KMS-11 (cell line): ENCODE measurements around the gene EEFSEC.

Source experiments
- H2AFZ ChIP-seq: fragments of 200-600 bp; sonication (generic); 2 replicates; pipeline ENCODE4 v1.6.1; 2016; ENCODE audit warnings: antibody characterized with exemption, mixed run types, low read depth
- H3K27ac ChIP-seq: fragments of 200-600 bp; sonication (generic); 2 replicates; pipeline ENCODE4 v1.6.1; 2016; ENCODE audit warnings: mild to moderate bottlenecking, mixed run types
- H3K27me3 ChIP-seq: fragments of 200-600 bp; sonication (generic); 2 replicates; pipeline ENCODE4 v1.6.1; 2017; ENCODE audit warnings: mild to moderate bottlenecking, low read depth, mixed run types, moderate library complexity; ENCODE audit not compliant: insufficient read depth
- H3K36me3 ChIP-seq: fragments of 200-600 bp; sonication (generic); 2 replicates; pipeline ENCODE4 v1.6.1; 2017; ENCODE audit warnings: mild to moderate bottlenecking, mixed run types; ENCODE audit not compliant: insufficient read depth
- H3K4me1 ChIP-seq: fragments of 200-600 bp; sonication (generic); 2 replicates; pipeline ENCODE4 v1.6.1; 2016; ENCODE audit warnings: mild to moderate bottlenecking, low read depth, mixed run types; ENCODE audit not compliant: poor library complexity, severe bottlenecking
- H3K4me2 ChIP-seq: fragments of 200-600 bp; sonication (generic); 2 replicates; pipeline ENCODE4 v1.7.0; 2016; ENCODE audit warnings: mild to moderate bottlenecking, mixed run types
- H3K4me3 ChIP-seq: fragments of 200-600 bp; sonication (generic); IDR thresholded peaks from 2 replicates; pipeline ENCODE4 v1.6.1; 2017; ENCODE audit warnings: low read depth, low read length, mixed read lengths; ENCODE audit not compliant: insufficient read depth
- H3K79me2 ChIP-seq: fragments of 200-600 bp; sonication (generic); 2 replicates; pipeline ENCODE4 v1.6.1; 2016; ENCODE audit warnings: low read depth, mixed run types; ENCODE audit not compliant: insufficient read depth
- H3K9ac ChIP-seq: fragments of 200-600 bp; sonication (generic); 2 replicates; pipeline ENCODE4 v1.6.1; 2016; ENCODE audit warnings: mild to moderate bottlenecking, mixed run types
- H4K20me1 ChIP-seq: fragments of 200-600 bp; sonication (generic); 2 replicates; pipeline ENCODE4 v1.6.1; 2016; ENCODE audit warnings: mild to moderate bottlenecking, mixed run types; ENCODE audit not compliant: insufficient read depth
- TF ChIP-seq, protein P1 (sequence below): fragments of 200-600 bp; sonication (generic); conservative IDR thresholded peaks from 2 replicates; pipeline ENCODE4 v1.6.1; 2017; ENCODE audit warnings: low read depth, mild to moderate bottlenecking, antibody characterized with exemption, low read length, moderate library complexity, mixed read lengths

EEFSEC gene

GRCh38 chr3:128402998-128403397, 249.7 kb downstream of the EEFSEC start:
- Histone ChIP-seq H3K4me2 (no peak overlapping the region), H2AFZ (no peak overlapping the region), H3K9ac (no peak overlapping the region), H3K27me3 (no peaks in the 10 kb centered on the region), H3K79me2 (no peaks in the 10 kb centered on the region), H4K20me1 (no peaks in the 10 kb centered on the region), H3K4me3 (no peak overlapping the region), H3K27ac (no peak overlapping the region), H3K36me3 (no peaks in the 10 kb centered on the region), H3K4me1 (no peaks in the 10 kb centered on the region)
- TF ChIP-seq, protein P1, sequence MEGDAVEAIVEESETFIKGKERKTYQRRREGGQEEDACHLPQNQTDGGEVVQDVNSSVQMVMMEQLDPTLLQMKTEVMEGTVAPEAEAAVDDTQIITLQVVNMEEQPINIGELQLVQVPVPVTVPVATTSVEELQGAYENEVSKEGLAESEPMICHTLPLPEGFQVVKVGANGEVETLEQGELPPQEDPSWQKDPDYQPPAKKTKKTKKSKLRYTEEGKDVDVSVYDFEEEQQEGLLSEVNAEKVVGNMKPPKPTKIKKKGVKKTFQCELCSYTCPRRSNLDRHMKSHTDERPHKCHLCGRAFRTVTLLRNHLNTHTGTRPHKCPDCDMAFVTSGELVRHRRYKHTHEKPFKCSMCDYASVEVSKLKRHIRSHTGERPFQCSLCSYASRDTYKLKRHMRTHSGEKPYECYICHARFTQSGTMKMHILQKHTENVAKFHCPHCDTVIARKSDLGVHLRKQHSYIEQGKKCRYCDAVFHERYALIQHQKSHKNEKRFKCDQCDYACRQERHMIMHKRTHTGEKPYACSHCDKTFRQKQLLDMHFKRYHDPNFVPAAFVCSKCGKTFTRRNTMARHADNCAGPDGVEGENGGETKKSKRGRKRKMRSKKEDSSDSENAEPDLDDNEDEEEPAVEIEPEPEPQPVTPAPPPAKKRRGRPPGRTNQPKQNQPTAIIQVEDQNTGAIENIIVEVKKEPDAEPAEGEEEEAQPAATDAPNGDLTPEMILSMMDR, result no peak

DNA sequence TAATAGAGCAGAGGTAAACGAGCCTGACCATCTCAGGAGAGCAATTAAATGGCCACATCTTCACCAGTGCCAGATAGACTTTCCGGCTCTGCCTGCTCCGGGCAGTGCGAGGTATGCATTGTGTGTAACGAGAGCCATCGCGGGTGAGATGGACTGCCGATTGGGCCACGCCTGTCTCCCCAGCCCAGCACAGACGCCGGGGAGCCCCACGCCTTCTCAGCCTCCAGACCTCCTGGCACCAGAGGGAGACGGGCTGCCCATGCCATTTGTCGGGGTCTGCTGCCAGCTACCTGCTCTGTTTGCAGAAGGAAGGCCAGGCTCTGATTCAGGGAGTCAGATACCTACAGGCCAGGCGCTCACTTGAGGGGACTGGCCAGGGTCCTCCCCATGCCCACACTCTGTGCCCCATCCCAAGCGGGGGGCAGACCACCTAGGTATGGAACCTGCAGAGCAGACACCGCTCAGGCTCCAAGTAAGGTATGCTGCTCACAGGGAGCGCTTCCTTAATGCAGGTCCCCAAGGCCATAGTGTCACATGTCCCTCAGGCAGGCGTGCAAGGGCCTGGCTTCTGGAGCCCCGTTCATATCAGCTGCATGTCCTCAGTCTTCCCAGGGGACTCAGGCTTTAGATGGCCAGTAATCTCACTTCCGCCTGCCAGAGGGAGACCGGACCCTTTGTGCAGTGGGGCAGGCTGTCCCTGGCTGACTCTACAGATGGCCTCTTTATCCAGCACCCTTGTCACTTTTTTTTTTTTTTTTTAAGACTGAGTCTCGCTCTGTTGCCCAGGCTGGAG, 251.2 kb downstream of the EEFSEC start:
- no peaks in the 10 kb centered on the region for H3K79me2 ChIP-seq
- no peak overlapping the region for H3K4me3 ChIP-seq
- no peaks in the 10 kb centered on the region for H3K4me1 ChIP-seq
- no peak overlapping the region for H3K27ac ChIP-seq
- no peaks in the 10 kb centered on the region for H3K36me3 ChIP-seq
- H3K9ac ChIP-seq, result no peak overlapping the region
- no peak overlapping the region for H2AFZ ChIP-seq
- no peaks in the 10 kb centered on the region for H4K20me1 ChIP-seq
- TF ChIP-seq, protein P1, result no peak
- H3K27me3 ChIP-seq, result no peaks in the 10 kb centered on the region
- H3K4me2 ChIP-seq, result no peak overlapping the region

DNA sequence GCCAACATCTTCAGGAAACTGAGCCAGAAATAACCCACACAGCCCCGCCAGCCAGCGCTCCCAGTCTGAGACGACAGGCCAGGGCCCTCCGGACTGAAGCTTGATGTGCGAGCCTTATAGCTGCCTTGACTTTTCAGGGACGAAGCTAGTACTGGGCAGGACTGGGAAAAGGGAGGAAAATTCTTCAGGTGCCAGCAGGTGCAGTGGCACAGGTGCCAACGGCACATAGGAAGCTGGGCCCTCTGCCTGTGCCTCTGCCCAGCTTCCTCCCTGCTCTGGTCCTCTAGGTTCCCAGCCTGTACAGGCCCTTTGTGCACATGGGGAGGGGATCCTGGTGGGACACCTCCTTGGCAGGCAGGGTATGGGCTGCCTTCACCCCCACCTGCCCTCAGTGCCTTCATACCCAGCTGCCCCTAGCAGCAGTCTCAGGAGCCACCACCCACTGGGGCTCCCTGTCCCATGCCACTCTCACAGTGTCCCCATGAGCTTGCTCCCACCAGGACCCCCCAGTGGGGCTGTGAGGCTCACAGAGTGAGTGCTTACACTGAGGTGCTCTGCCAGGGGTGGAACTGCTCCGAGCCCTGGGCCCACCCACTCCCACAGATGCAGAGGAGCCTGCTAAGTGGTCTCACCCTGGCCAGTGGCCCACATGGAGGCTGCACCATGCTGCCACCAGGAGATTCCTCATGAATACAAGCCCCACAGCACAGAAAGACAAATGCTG, 252.4 kb downstream of the EEFSEC start:
- H3K4me3 ChIP-seq, result no peak overlapping the region
- H3K79me2 ChIP-seq, result no peaks in the 10 kb centered on the region
- H3K27ac ChIP-seq, result no peak overlapping the region
- H3K9ac ChIP-seq, result no peak overlapping the region
- no peaks in the 10 kb centered on the region for H4K20me1 ChIP-seq
- H2AFZ ChIP-seq, result no peak overlapping the region
- no peak overlapping the region for H3K4me2 ChIP-seq
- no peaks in the 10 kb centered on the region for H3K4me1 ChIP-seq
- H3K36me3 ChIP-seq, result no peaks in the 10 kb centered on the region
- no peaks in the 10 kb centered on the region for H3K27me3 ChIP-seq
- TF ChIP-seq, protein P1, result no peak

- H3K27ac ChIP-seq, result no peak overlapping the region
- H3K4me3 ChIP-seq, result no peak overlapping the region
- no peak overlapping the region for H3K9ac ChIP-seq
- no peaks in the 10 kb centered on the region for H3K27me3 ChIP-seq
- H3K36me3 ChIP-seq, result no peaks in the 10 kb centered on the region
- TF ChIP-seq, protein P1, result no peak
- H3K4me1 ChIP-seq, result no peaks in the 10 kb centered on the region
- H2AFZ ChIP-seq, result no peak overlapping the region
- H3K4me2 ChIP-seq, result no peak overlapping the region
- H4K20me1 ChIP-seq, result no peaks in the 10 kb centered on the region
- no peaks in the 10 kb centered on the region for H3K79me2 ChIP-seq
These were observed 254.0 kb downstream of the EEFSEC start for GRCh38 chr3:128407247-128407646.
